GM23248 (cell line): Measurements from ENCODE around the gene PHKA2.

Source experiments
- EZH2 ChIP-seq: fragments of 200-600 bp; sonication (generic); IDR thresholded peaks from 2 replicates; pipeline ENCODE4 v1.6.1; 2018; ENCODE audit warnings: antibody characterized with exemption, mild to moderate bottlenecking; ENCODE audit not compliant: insufficient read depth, poor library complexity, severe bottlenecking
- EZH2phosphoT487 ChIP-seq: fragments of 200-600 bp; sonication (generic); IDR thresholded peaks from 2 replicates; pipeline ENCODE4 v1.6.1; 2018; ENCODE audit warnings: antibody characterized with exemption, moderate library complexity, mild to moderate bottlenecking, low read depth; ENCODE audit not compliant: insufficient read depth

GRCh38 chrX:19007868-19008267 is 24.0 kb upstream of the PHKA2 start:
- TF ChIP-seq EZH2 (no peak), EZH2phosphoT487 (no peak)
